ENCODE results near the gene KBTBD7. TPM values are rescaled to one million over a fixed set of nuclear protein-coding genes. Genes with fewer than 3 reads are reported as not detected.

KBTBD7 gene
- total and polyA plus RNA-seq, 2 experiments from 2014 or later = 12.2 to 19.1 TPM

DNA sequence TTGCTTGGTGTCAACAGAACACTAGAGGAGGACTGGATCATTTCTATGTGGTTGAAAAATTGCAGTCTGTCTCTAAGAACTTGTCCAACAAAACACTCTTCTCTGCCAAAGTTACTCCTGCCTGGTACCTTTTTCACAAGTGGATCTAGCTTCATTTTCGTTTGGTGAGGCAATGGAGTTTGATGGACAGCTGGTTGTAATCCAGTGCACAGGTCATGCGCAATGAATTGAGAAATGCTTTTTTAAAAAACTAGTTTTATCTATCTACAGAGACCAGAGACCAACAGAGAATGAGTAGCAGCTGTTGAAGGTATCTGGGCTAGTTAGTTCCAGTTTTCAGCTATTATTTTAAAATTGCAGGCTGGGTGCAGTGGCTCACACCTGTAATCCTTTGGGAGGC, 49.8 kb downstream of the KBTBD7 start:
- DNase-seq (ENCODE audit: low spot score) (no peak), ATAC-seq (no peak)
- no peak overlapping the region for H3K27ac Mint-ChIP-seq
- Histone ChIP-seq H3F3A (replicated peaks; ENCODE audit: low read depth) (no peaks in the 10 kb centered on the region), H2AFZ (no peak overlapping the region), H3K27me3 (ENCODE audit: insufficient read depth) (no peaks in the 10 kb centered on the region), H4K20me1 (replicated peaks; ENCODE audit: insufficient read depth) (no peaks in the 10 kb centered on the region), H3K36me3 (ENCODE audit: insufficient read depth) (peaks cover 19% of the 10 kb centered on the region), H3K27ac (ENCODE audit: low read depth) (no peak overlapping the region), H3K79me2 (replicated peaks; ENCODE audit: insufficient read depth) (no peaks in the 10 kb centered on the region), H3K4me3 (no peak overlapping the region), H3K4me2 (no peak overlapping the region), H3K9me2 (ENCODE audit: insufficient read depth) (0 out of 2 replicates have a peak, but pooled peaks cover 6% of the 10 kb centered on the region), H3K4me1 (ENCODE audit: insufficient read depth) (0 out of 2 replicates have a peak, but pooled peaks cover 3% of the 10 kb centered on the region)
- H3K27me3 Mint-ChIP-seq (ENCODE audit: insufficient read depth, low read depth, poor library complexity) = peaks cover 2% of the 10 kb centered on the region
- peaks cover 45% of the 10 kb centered on the region for H3K36me3 Mint-ChIP-seq (ENCODE audit: low read depth)
- TF ChIP-seq, protein P1, sequence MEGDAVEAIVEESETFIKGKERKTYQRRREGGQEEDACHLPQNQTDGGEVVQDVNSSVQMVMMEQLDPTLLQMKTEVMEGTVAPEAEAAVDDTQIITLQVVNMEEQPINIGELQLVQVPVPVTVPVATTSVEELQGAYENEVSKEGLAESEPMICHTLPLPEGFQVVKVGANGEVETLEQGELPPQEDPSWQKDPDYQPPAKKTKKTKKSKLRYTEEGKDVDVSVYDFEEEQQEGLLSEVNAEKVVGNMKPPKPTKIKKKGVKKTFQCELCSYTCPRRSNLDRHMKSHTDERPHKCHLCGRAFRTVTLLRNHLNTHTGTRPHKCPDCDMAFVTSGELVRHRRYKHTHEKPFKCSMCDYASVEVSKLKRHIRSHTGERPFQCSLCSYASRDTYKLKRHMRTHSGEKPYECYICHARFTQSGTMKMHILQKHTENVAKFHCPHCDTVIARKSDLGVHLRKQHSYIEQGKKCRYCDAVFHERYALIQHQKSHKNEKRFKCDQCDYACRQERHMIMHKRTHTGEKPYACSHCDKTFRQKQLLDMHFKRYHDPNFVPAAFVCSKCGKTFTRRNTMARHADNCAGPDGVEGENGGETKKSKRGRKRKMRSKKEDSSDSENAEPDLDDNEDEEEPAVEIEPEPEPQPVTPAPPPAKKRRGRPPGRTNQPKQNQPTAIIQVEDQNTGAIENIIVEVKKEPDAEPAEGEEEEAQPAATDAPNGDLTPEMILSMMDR (conservative IDR thresholded peaks at IDR 0.05; ENCODE audit: low read depth in 2 of 2) = no peak
- no peak for TF ChIP-seq EZH2 (IDR thresholded peaks at IDR 0.05; ENCODE audit: low read depth, unreplicated experiment)
- TF ChIP-seq, protein P2, sequence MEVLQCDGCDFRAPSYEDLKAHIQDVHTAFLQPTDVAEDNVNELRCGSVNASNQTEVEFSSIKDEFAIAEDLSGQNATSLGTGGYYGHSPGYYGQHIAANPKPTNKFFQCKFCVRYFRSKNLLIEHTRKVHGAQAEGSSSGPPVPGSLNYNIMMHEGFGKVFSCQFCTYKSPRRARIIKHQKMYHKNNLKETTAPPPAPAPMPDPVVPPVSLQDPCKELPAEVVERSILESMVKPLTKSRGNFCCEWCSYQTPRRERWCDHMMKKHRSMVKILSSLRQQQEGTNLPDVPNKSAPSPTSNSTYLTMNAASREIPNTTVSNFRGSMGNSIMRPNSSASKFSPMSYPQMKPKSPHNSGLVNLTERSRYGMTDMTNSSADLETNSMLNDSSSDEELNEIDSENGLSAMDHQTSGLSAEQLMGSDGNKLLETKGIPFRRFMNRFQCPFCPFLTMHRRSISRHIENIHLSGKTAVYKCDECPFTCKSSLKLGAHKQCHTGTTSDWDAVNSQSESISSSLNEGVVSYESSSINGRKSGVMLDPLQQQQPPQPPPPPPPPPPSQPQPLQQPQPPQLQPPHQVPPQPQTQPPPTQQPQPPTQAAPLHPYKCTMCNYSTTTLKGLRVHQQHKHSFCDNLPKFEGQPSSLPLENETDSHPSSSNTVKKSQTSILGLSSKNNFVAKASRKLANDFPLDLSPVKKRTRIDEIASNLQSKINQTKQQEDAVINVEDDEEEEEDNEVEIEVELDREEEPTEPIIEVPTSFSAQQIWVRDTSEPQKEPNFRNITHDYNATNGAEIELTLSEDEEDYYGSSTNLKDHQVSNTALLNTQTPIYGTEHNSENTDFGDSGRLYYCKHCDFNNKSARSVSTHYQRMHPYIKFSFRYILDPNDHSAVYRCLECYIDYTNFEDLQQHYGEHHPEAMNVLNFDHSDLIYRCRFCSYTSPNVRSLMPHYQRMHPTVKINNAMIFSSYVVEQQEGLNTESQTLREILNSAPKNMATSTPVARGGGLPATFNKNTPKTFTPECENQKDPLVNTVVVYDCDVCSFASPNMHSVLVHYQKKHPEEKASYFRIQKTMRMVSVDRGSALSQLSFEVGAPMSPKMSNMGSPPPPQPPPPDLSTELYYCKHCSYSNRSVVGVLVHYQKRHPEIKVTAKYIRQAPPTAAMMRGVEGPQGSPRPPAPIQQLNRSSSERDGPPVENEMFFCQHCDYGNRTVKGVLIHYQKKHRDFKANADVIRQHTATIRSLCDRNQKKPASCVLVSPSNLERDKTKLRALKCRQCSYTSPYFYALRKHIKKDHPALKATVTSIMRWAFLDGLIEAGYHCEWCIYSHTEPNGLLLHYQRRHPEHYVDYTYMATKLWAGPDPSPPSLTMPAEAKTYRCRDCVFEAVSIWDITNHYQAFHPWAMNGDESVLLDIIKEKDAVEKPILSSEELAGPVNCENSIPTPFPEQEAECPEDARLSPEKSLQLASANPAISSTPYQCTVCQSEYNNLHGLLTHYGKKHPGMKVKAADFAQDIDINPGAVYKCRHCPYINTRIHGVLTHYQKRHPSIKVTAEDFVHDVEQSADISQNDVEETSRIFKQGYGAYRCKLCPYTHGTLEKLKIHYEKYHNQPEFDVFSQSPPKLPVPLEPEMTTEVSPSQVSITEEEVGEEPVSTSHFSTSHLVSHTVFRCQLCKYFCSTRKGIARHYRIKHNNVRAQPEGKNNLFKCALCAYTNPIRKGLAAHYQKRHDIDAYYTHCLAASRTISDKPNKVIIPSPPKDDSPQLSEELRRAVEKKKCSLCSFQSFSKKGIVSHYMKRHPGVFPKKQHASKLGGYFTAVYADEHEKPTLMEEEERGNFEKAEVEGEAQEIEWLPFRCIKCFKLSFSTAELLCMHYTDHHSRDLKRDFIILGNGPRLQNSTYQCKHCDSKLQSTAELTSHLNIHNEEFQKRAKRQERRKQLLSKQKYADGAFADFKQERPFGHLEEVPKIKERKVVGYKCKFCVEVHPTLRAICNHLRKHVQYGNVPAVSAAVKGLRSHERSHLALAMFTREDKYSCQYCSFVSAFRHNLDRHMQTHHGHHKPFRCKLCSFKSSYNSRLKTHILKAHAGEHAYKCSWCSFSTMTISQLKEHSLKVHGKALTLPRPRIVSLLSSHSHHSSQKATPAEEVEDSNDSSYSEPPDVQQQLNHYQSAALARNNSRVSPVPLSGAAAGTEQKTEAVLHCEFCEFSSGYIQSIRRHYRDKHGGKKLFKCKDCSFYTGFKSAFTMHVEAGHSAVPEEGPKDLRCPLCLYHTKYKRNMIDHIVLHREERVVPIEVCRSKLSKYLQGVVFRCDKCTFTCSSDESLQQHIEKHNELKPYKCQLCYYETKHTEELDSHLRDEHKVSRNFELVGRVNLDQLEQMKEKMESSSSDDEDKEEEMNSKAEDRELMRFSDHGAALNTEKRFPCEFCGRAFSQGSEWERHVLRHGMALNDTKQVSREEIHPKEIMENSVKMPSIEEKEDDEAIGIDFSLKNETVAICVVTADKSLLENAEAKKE (CRISPR knock-in tag; IDR thresholded peaks at IDR 0.05) = no peak
- TF ChIP-seq, protein P3, sequence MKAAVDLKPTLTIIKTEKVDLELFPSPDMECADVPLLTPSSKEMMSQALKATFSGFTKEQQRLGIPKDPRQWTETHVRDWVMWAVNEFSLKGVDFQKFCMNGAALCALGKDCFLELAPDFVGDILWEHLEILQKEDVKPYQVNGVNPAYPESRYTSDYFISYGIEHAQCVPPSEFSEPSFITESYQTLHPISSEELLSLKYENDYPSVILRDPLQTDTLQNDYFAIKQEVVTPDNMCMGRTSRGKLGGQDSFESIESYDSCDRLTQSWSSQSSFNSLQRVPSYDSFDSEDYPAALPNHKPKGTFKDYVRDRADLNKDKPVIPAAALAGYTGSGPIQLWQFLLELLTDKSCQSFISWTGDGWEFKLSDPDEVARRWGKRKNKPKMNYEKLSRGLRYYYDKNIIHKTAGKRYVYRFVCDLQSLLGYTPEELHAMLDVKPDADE (IDR thresholded peaks at IDR 0.05) = no peak
- no peak for TF ChIP-seq NANOG (IDR thresholded peaks at IDR 0.05; ENCODE audit: borderline replicate concordance)
- TF ChIP-seq EZH2phosphoT487 (IDR thresholded peaks at IDR 0.05; ENCODE audit: unreplicated experiment) = no peak
- TF ChIP-seq, protein P4, sequence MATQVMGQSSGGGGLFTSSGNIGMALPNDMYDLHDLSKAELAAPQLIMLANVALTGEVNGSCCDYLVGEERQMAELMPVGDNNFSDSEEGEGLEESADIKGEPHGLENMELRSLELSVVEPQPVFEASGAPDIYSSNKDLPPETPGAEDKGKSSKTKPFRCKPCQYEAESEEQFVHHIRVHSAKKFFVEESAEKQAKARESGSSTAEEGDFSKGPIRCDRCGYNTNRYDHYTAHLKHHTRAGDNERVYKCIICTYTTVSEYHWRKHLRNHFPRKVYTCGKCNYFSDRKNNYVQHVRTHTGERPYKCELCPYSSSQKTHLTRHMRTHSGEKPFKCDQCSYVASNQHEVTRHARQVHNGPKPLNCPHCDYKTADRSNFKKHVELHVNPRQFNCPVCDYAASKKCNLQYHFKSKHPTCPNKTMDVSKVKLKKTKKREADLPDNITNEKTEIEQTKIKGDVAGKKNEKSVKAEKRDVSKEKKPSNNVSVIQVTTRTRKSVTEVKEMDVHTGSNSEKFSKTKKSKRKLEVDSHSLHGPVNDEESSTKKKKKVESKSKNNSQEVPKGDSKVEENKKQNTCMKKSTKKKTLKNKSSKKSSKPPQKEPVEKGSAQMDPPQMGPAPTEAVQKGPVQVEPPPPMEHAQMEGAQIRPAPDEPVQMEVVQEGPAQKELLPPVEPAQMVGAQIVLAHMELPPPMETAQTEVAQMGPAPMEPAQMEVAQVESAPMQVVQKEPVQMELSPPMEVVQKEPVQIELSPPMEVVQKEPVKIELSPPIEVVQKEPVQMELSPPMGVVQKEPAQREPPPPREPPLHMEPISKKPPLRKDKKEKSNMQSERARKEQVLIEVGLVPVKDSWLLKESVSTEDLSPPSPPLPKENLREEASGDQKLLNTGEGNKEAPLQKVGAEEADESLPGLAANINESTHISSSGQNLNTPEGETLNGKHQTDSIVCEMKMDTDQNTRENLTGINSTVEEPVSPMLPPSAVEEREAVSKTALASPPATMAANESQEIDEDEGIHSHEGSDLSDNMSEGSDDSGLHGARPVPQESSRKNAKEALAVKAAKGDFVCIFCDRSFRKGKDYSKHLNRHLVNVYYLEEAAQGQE (IDR thresholded peaks at IDR 0.05; ENCODE audit: unreplicated experiment) = no peak
- TF ChIP-seq POLR2AphosphoS5 (IDR thresholded peaks at IDR 0.05; ENCODE audit: low read depth) = no peak
- no peak for TF ChIP-seq JUNB (IDR thresholded peaks at IDR 0.05; ENCODE audit: unreplicated experiment)
- no peak for TF ChIP-seq STAT1 (IDR thresholded peaks at IDR 0.05; ENCODE audit: unreplicated experiment)
- no peak for TF ChIP-seq ZNF114 (CRISPR knock-in tag; IDR thresholded peaks at IDR 0.05)
- TF ChIP-seq CREB1 (CRISPR knock-in tag; IDR thresholded peaks at IDR 0.05; ENCODE audit: low read depth) = no peak
- TF ChIP-seq ZNF331 (CRISPR knock-in tag; IDR thresholded peaks at IDR 0.05; ENCODE audit: low read depth) = no peak
- no peak overlapping the region for H3K4me3 Mint-ChIP-seq
- peaks cover 4% of the 10 kb centered on the region; the same call in 1 of the 3 replicates for H3K4me1 Mint-ChIP-seq
- H3K9me3 Mint-ChIP-seq = peaks cover 37% of the 10 kb centered on the region
